H9 (cell line): ENCODE results near the gene ACADL. TPM values are rescaled to one million over a fixed set of nuclear protein-coding genes. Genes with fewer than 3 reads are reported as not detected.

Experiments used
- DNase-seq: peaks from one replicate; pipeline ENCODE4 v3.0.0-alpha.2; 2017
- H2AFZ ChIP-seq: one replicate; pipeline ENCODE4 v1.6.1; 2013; ENCODE audit warnings: mild to moderate bottlenecking, low read length, control low read depth, moderate library complexity
- H2AK5ac ChIP-seq: 2 replicates; pipeline ENCODE4 v1.6.1; 2013; ENCODE audit warnings: low read length, control low read depth, mixed read lengths; ENCODE audit not compliant: insufficient read length
- H2BK120ac ChIP-seq: one replicate; pipeline ENCODE4 v1.6.1; 2013; ENCODE audit warnings: low read depth, mild to moderate bottlenecking, low read length, control low read depth, inconsistent platforms; ENCODE audit not compliant: poor library complexity, severe bottlenecking
- H2BK12ac ChIP-seq: 2 replicates; pipeline ENCODE4 v1.6.1; 2013; ENCODE audit warnings: low read length, control low read depth, mixed read lengths, low read depth; ENCODE audit not compliant: insufficient read length
- H2BK15ac ChIP-seq: 2 replicates; pipeline ENCODE4 v1.6.1; 2013; ENCODE audit warnings: low read depth, low read length, control low read depth
- H2BK20ac ChIP-seq: one replicate; pipeline ENCODE4 v1.6.1; 2013; ENCODE audit warnings: low read depth, mild to moderate bottlenecking, low read length, control low read depth, inconsistent platforms; ENCODE audit not compliant: poor library complexity, severe bottlenecking
- H2BK5ac ChIP-seq: 2 replicates; pipeline ENCODE4 v1.6.1; 2013; ENCODE audit warnings: low read length, control low read depth, mixed read lengths; ENCODE audit not compliant: insufficient read length
- H3K14ac ChIP-seq: 2 replicates; pipeline ENCODE4 v1.6.1; 2013; ENCODE audit warnings: low read length, control low read depth; ENCODE audit not compliant: insufficient read depth
- H3K18ac ChIP-seq: 2 replicates; pipeline ENCODE4 v1.6.1; 2013; ENCODE audit warnings: low read depth, mild to moderate bottlenecking, mixed read lengths, low read length, control low read depth; ENCODE audit not compliant: insufficient read length
- H3K23ac ChIP-seq: 2 replicates; pipeline ENCODE4 v1.6.1; 2013; ENCODE audit warnings: low read length, control low read depth, mixed read lengths, low read depth; ENCODE audit not compliant: insufficient read length
- H3K23me2 ChIP-seq: 2 replicates; pipeline ENCODE4 v1.6.1; 2013; ENCODE audit warnings: low read depth, mild to moderate bottlenecking, mixed read lengths, low read length, control low read depth; ENCODE audit not compliant: insufficient read length, poor library complexity, severe bottlenecking
- H3K27ac ChIP-seq: 2 replicates; pipeline ENCODE4 v1.5.1; 2013; ENCODE audit warnings: low read length, control low read depth, mixed read lengths, low read depth; ENCODE audit not compliant: insufficient read length
- H3K27me3 ChIP-seq: 2 replicates; pipeline ENCODE4 v1.6.1; 2013; ENCODE audit warnings: low read length, control low read depth, inconsistent platforms; ENCODE audit not compliant: insufficient read depth
- H3K4ac ChIP-seq: 2 replicates; pipeline ENCODE4 v1.6.1; 2013; ENCODE audit warnings: low read depth, mild to moderate bottlenecking, control low read depth, inconsistent platforms, low read length, moderate library complexity
- H3K4me1 ChIP-seq: 2 replicates; pipeline ENCODE4 v1.6.1; 2013; ENCODE audit warnings: low read length, control low read depth, inconsistent platforms; ENCODE audit not compliant: insufficient read depth
- H3K4me2 ChIP-seq: 2 replicates; pipeline ENCODE4 v1.6.1; 2013; ENCODE audit warnings: low read length, control low read depth, mixed read lengths; ENCODE audit not compliant: insufficient read length, insufficient read depth
- H3K56ac ChIP-seq: 2 replicates; pipeline ENCODE4 v1.6.1; 2013; ENCODE audit warnings: low read depth, mild to moderate bottlenecking, mixed read lengths, low read length, control low read depth; ENCODE audit not compliant: insufficient read length
- H3K79me1 ChIP-seq: 2 replicates; pipeline ENCODE4 v1.6.1; 2013; ENCODE audit warnings: low read depth, mild to moderate bottlenecking, moderate library complexity, low read length, control low read depth, inconsistent platforms; ENCODE audit not compliant: insufficient read depth, poor library complexity, severe bottlenecking
- H3K79me2 ChIP-seq: 2 replicates; pipeline ENCODE4 v1.6.1; 2013; ENCODE audit warnings: low read length, control low read depth, inconsistent platforms; ENCODE audit not compliant: insufficient read depth
- H3K9ac ChIP-seq: 2 replicates; pipeline ENCODE4 v1.6.1; 2013; ENCODE audit warnings: low read length, control low read depth, mixed read lengths; ENCODE audit not compliant: insufficient read length; ENCODE audit errors: extremely low read depth
- H3K9me3 ChIP-seq: one replicate; pipeline ENCODE4 v1.6.1; 2013; ENCODE audit warnings: low read depth, low read length, inconsistent platforms; ENCODE audit not compliant: control insufficient read depth
- H3T11ph ChIP-seq: one replicate; pipeline ENCODE4 v1.6.1; 2013; ENCODE audit warnings: mild to moderate bottlenecking, low read length, control low read depth, inconsistent platforms
- H4K20me1 ChIP-seq: one replicate; pipeline ENCODE4 v1.6.1; 2013; ENCODE audit not compliant: control insufficient read depth, insufficient read length, insufficient read depth
- H4K5ac ChIP-seq: 2 replicates; pipeline ENCODE4 v1.6.1; 2013; ENCODE audit warnings: low read depth, mild to moderate bottlenecking, mixed read lengths, low read length, control low read depth; ENCODE audit not compliant: insufficient read length
- H4K8ac ChIP-seq: replicated peaks from 2 replicates; pipeline ENCODE4 v1.6.1; 2013; ENCODE audit warnings: low read length, control low read depth, mixed read lengths, low read depth; ENCODE audit not compliant: insufficient read length
- H4K91ac ChIP-seq: 2 replicates; pipeline ENCODE4 v1.6.1; 2013; ENCODE audit warnings: low read depth, mild to moderate bottlenecking, moderate library complexity, mixed read lengths, low read length, control low read depth; ENCODE audit not compliant: insufficient read length
- H3K27ac Mint-ChIP-seq, 3 experiments: 2 replicates in 2 of 3; 3 replicates in 1 of 3; pipeline ENCODE4 v1.8.0; 2020 to 2021; ENCODE audit warnings: mixed read lengths in 3 of 3, mild to moderate bottlenecking in 1 of 3, moderate library complexity in 1 of 3
- H3K27me3 Mint-ChIP-seq: 2 replicates; pipeline ENCODE4 v1.8.0; 2021; ENCODE audit warnings: low read depth, mild to moderate bottlenecking, moderate library complexity, mixed read lengths
- H3K36me3 Mint-ChIP-seq, 3 experiments: 2 replicates in 2 of 3; 3 replicates in 1 of 3; pipeline ENCODE4 v1.8.0; 2020 to 2021; ENCODE audit warnings: low read depth in 3 of 3, mixed read lengths in 3 of 3; ENCODE audit not compliant: insufficient read depth in 1 of 3
- H3K4me1 Mint-ChIP-seq, 2 experiments: 2 replicates each; pipeline ENCODE4 v1.8.0; 2020; ENCODE audit warnings: mixed read lengths in 2 of 2
- H3K4me3 Mint-ChIP-seq, 2 experiments: 2 replicates in 1 of 2; 3 replicates in 1 of 2; pipeline ENCODE4 v1.8.0; 2020 to 2021; ENCODE audit warnings: mild to moderate bottlenecking in 2 of 2, mixed read lengths in 2 of 2, moderate library complexity in 1 of 2
- H3K9me3 Mint-ChIP-seq, 2 experiments: 2 replicates in 1 of 2; 3 replicates in 1 of 2; pipeline ENCODE4 v1.8.0; 2020; ENCODE audit warnings: mild to moderate bottlenecking in 2 of 2, mixed read lengths in 2 of 2, moderate library complexity in 1 of 2
- WGBS: extraction: QIAGEN DNeasy Blood & Tissue Kit; methylation state at CpG from one replicate; pipeline ENCODE4 v1.1.7; 2013; ENCODE audit warnings: missing lambda C conversion rate, low lambda C conversion rate, mixed read lengths; ENCODE audit not compliant: insufficient read length; ENCODE audit errors: extremely low coverage; 5-methylcytosine and 5-hydroxymethylcytosine counted together
- total RNA-seq: library from RNA; stranded (reverse); gene quantifications from 2 replicates; pipeline ENCODE4 v1.2.1, GENCODE V29; 2021
- TF ChIP-seq, protein P1 (sequence below): fragments of 200-600 bp; sonication (generic); conservative IDR thresholded peaks from 3 replicates; pipeline ENCODE4 v1.8.0; 2021; ENCODE audit warnings: antibody characterized with exemption, mild to moderate bottlenecking

The ACADL gene
- total RNA-seq, 1 experiment from 2014 or later, result 0.26 TPM

DNA sequence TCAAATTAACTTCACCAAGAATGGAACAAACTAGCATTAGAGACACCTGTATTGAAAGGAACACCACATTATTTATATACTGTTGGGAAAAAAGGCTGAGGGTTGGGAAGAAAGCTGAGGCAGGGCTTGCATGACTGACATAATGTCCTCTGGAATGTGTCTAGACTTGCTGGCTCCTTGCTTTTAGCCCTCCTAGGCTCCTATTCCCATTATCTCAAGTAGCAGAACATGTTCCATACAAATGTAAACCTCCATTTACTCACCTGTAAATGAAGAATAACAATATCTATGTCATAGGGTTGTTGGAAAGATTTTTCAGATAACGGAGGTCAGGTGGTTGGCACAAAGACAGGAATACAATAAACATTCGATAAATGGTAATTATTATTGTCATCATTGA is 976 bp upstream of the ACADL start:
- Histone ChIP-seq H2BK12ac (no peak overlapping the region), H3K23ac (no peak overlapping the region), H2AFZ (no peak overlapping the region), H2AK5ac (no peak overlapping the region), H3K23me2 (peaks cover 12% of the 10 kb centered on the region), H3K18ac (no peak overlapping the region), H4K5ac (no peak overlapping the region), H3K9ac (no peak overlapping the region), H3K4me1 (no peaks in the 10 kb centered on the region), H3K27ac (no peak overlapping the region), H2BK15ac (no peak overlapping the region), H3K27me3 (peaks cover 6% of the 10 kb centered on the region; the same call in 1 of the 2 replicates), H4K8ac (no peak overlapping the region), H3K79me1 (no peaks in the 10 kb centered on the region), H2BK5ac (no peak overlapping the region), H3K4me2 (no peak overlapping the region), H3K79me2 (no peaks in the 10 kb centered on the region), H3K9me3 (no peaks in the 10 kb centered on the region), H2BK120ac (no peak overlapping the region), H3K56ac (no peak overlapping the region), H3K4ac (no peak overlapping the region), H2BK20ac (no peak overlapping the region), H4K91ac (no peak overlapping the region), H4K20me1 (no peaks in the 10 kb centered on the region), H3T11ph (no peak overlapping the region), H3K14ac (no peak overlapping the region)
- no peak for DNase-seq
- Mint-ChIP-seq H3K4me3 (peak overlapping the region; percentile 67 to 78; a peak in 2 of 5 replicates), H3K27me3 (peaks cover 54% of the 10 kb centered on the region), H3K36me3 (no peaks in the 10 kb centered on the region), H3K9me3 (no peaks in the 10 kb centered on the region), H3K27ac (no peak overlapping the region), H3K4me1 (peaks cover 14 to 25% of the 10 kb centered on the region in 2 experiments)
- TF ChIP-seq, protein P1, sequence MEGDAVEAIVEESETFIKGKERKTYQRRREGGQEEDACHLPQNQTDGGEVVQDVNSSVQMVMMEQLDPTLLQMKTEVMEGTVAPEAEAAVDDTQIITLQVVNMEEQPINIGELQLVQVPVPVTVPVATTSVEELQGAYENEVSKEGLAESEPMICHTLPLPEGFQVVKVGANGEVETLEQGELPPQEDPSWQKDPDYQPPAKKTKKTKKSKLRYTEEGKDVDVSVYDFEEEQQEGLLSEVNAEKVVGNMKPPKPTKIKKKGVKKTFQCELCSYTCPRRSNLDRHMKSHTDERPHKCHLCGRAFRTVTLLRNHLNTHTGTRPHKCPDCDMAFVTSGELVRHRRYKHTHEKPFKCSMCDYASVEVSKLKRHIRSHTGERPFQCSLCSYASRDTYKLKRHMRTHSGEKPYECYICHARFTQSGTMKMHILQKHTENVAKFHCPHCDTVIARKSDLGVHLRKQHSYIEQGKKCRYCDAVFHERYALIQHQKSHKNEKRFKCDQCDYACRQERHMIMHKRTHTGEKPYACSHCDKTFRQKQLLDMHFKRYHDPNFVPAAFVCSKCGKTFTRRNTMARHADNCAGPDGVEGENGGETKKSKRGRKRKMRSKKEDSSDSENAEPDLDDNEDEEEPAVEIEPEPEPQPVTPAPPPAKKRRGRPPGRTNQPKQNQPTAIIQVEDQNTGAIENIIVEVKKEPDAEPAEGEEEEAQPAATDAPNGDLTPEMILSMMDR, result no peak
- WGBS, result no CpG with 5 or more reads among the region's 2 CpGs
